Measurements from ENCODE around the gene DIPK1B. TPM values are rescaled to one million over a fixed set of nuclear protein-coding genes. Genes with fewer than 3 reads are reported as not detected.

The DIPK1B gene
- total RNA-seq, 1 donor from 2014 or later = 52.9 TPM

DNA sequence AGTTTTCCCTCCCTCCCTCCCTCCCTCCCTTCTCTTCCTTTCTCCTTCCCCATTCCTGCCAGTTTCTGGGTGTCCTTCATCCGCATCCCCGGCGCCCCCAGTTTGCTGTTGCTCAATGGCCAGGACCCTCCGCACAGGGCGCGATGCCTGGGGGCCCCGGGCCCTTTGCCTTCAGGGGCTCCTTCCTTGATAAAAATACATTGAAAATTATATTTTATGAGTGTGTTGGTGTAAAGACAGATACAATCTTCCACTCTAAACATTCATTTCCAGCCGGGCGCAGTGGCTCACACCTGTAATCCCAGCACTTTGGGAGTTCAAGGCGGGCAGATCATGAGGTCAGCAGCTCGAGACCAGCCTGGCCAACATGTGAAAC lies 17.5 kb upstream of the DIPK1B start:
- Mint-ChIP-seq H3K4me1 (ENCODE audit: low read depth) (peaks cover 29% of the 10 kb centered on the region), H3K27ac (no peak overlapping the region), H3K4me3 (ENCODE audit: low read depth) (no peak overlapping the region), H3K36me3 (ENCODE audit: insufficient read depth) (no peaks in the 10 kb centered on the region), H3K9me3 (ENCODE audit: low read depth) (no peaks in the 10 kb centered on the region), H3K27me3 (peaks cover 3% of the 10 kb centered on the region)
- TF ChIP-seq, protein P1, sequence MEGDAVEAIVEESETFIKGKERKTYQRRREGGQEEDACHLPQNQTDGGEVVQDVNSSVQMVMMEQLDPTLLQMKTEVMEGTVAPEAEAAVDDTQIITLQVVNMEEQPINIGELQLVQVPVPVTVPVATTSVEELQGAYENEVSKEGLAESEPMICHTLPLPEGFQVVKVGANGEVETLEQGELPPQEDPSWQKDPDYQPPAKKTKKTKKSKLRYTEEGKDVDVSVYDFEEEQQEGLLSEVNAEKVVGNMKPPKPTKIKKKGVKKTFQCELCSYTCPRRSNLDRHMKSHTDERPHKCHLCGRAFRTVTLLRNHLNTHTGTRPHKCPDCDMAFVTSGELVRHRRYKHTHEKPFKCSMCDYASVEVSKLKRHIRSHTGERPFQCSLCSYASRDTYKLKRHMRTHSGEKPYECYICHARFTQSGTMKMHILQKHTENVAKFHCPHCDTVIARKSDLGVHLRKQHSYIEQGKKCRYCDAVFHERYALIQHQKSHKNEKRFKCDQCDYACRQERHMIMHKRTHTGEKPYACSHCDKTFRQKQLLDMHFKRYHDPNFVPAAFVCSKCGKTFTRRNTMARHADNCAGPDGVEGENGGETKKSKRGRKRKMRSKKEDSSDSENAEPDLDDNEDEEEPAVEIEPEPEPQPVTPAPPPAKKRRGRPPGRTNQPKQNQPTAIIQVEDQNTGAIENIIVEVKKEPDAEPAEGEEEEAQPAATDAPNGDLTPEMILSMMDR (IDR thresholded peaks at IDR 0.05; ENCODE audit: unreplicated experiment) = no peak
- DNase-seq (ENCODE audit: low spot score, unreplicated experiment) = no peak

DNA sequence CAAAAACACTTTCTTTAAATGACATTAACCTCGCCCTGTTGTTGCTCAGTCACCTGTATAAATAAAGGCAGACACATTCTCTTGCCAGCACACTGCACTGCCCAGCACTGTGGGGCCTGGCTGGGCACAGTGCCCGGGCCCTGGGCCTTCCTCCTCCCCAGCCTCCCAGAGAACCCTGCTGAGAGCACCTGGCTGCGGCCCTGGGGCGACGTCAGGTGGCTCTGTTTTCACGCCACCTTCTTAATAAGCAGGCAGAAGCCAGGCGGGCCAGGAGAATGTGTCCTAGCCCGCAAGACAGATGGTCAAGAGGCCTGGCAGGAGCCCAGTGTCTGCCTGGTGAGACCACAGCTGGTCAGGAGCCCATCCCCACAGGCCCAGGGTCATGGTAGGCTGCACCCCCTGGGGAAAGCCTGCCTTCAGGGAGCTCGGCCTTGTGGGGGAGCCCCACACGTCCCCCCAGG lies 16.9 kb upstream of the DIPK1B start:
- no peaks in the 10 kb centered on the region for H3K9me3 Mint-ChIP-seq (ENCODE audit: low read depth)
- no peak overlapping the region for H3K27ac Mint-ChIP-seq
- no peak overlapping the region for H3K4me3 Mint-ChIP-seq (ENCODE audit: low read depth)
- TF ChIP-seq, protein P1 (IDR thresholded peaks at IDR 0.05; ENCODE audit: unreplicated experiment) = no peak
- H3K27me3 Mint-ChIP-seq = no peaks in the 10 kb centered on the region
- no peaks in the 10 kb centered on the region for H3K36me3 Mint-ChIP-seq (ENCODE audit: insufficient read depth)
- peaks cover 31% of the 10 kb centered on the region for H3K4me1 Mint-ChIP-seq (ENCODE audit: low read depth)
- no peak for DNase-seq (ENCODE audit: low spot score, unreplicated experiment)

DNA sequence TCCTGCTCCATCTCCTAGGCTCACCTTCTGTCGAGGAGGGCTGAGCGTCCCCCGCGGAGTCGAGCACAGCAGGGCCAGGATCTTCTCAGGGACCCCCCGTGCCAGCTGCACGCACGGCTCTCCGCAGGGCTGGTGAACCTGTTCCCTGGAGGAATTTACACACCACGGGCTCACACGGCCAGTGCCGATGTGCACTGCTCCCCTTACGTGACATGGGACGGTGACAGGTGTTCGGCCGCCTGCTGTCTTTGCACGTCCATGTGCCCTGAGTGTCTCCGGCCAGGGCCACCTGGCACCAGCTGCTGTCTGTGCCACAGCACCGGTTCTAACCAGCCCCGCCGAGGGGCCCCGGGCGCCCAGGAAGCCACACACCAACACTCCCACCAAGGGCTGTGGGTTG lies 16.4 kb upstream of the DIPK1B start:
- Mint-ChIP-seq H3K27ac (no peak overlapping the region), H3K27me3 (no peaks in the 10 kb centered on the region), H3K36me3 (ENCODE audit: insufficient read depth) (no peaks in the 10 kb centered on the region), H3K9me3 (ENCODE audit: low read depth) (no peaks in the 10 kb centered on the region), H3K4me3 (ENCODE audit: low read depth) (no peak overlapping the region), H3K4me1 (ENCODE audit: low read depth) (peaks cover 33% of the 10 kb centered on the region)
- DNase-seq (ENCODE audit: low spot score, unreplicated experiment) = no peak
- TF ChIP-seq, protein P1 (IDR thresholded peaks at IDR 0.05; ENCODE audit: unreplicated experiment) = no peak

DNA sequence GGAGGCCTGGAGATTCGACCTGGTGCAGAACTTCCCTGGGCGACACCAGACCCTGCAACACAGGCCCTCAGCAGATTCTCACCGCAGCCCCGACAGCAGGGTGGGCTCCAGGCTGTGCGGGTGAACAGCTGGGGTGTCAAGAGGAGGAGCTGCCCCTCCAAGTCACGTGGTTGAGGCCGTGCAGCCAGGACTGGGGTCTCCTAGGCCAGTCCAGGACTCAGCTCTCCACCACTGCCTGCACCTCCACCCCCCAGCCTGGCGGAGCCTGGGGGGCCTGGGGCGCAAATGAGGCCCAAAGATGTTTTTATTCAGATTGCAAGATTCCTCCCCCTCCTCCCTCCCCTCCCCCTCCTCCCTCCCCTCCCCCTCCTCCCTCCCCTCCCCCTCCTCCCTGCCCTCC lies 15.9 kb upstream of the DIPK1B start:
- Mint-ChIP-seq H3K27ac (no peak overlapping the region), H3K4me3 (ENCODE audit: low read depth) (no peak overlapping the region), H3K4me1 (ENCODE audit: low read depth) (peaks cover 33% of the 10 kb centered on the region), H3K27me3 (no peaks in the 10 kb centered on the region), H3K9me3 (ENCODE audit: low read depth) (no peaks in the 10 kb centered on the region), H3K36me3 (ENCODE audit: insufficient read depth) (no peaks in the 10 kb centered on the region)
- DNase-seq (ENCODE audit: low spot score, unreplicated experiment) = no peak
- TF ChIP-seq, protein P1 (IDR thresholded peaks at IDR 0.05; ENCODE audit: unreplicated experiment) = no peak

DNA sequence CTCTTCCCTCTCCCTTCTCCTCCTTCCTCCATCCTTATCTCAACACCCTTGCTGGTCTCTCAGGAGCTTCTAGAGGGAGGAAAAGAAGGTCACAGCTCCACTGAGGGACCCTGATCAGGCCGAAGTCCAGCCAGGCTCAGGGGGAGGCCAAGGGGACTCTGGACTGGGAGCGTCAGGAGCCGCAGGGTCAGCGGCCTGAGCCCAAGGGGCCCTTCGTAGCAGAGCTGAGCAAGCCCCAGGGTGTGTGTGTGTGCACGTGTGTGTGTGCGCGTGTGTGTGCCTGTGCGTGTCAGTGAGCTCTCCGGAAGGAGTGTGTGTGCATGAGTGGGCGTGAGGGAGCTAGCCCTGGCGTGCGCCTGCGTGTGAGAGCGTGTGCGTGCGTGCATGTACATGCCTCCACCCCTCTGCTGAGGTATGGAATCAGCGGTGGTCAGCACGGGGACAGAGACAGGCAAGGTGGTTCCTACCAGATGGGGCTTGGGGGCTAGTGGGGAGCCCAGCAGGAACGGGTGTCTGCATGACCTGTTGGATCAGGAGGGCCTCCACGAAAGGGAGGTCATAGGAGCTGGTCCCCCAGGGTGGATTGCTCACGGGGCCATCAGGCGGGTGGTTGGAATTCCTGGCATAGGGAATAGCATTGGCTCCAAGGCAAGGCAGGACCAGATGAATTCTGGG lies 15.1 kb upstream of the DIPK1B start:
- H3K4me3 Mint-ChIP-seq (ENCODE audit: low read depth) = peak overlapping the region; percentile 33
- H3K27me3 Mint-ChIP-seq = no peaks in the 10 kb centered on the region
- H3K4me1 Mint-ChIP-seq (ENCODE audit: low read depth) = peaks cover 36% of the 10 kb centered on the region
- H3K27ac Mint-ChIP-seq = peak overlapping the region; percentile 23
- DNase-seq (ENCODE audit: low spot score, unreplicated experiment) = no peak
- no peaks in the 10 kb centered on the region for H3K9me3 Mint-ChIP-seq (ENCODE audit: low read depth)
- TF ChIP-seq, protein P1 (IDR thresholded peaks at IDR 0.05; ENCODE audit: unreplicated experiment) = no peak
- no peaks in the 10 kb centered on the region for H3K36me3 Mint-ChIP-seq (ENCODE audit: insufficient read depth)

Measured in progenitor cell of endocrine pancreas (in vitro differentiated cells).